Astrocyte (in vitro differentiated cells and primary cell): Measurements from ENCODE around the gene CALR3. TPM values are rescaled to one million over a fixed set of nuclear protein-coding genes. Genes with fewer than 3 reads are reported as not detected.

Experiments
- DNase-seq: peaks from one replicate; pipeline ENCODE4 v3.0.0-alpha.2; 2010; ENCODE audit warnings: low read depth
- FAIRE-seq: peaks from 2 replicates; lab custom pipeline; 2011; peaks lifted over from hg19 to GRCh38; lab: Jason Lieb, UNC
- H2AFZ ChIP-seq: 2 replicates; pipeline ENCODE4 v1.6.0; 2012; ENCODE audit warnings: low read depth, low read length, inconsistent platforms
- H3K27ac ChIP-seq: 2 replicates; pipeline ENCODE4 v1.5.1; 2011; ENCODE audit warnings: low read depth, low read length, inconsistent platforms
- H3K27me3 ChIP-seq: 2 replicates; pipeline ENCODE4 v1.6.0; 2011; ENCODE audit warnings: low read length, inconsistent platforms; ENCODE audit not compliant: insufficient read depth
- H3K36me3 ChIP-seq: 2 replicates; pipeline ENCODE4 v1.5.1; 2011; ENCODE audit warnings: low read length, inconsistent platforms; ENCODE audit not compliant: insufficient read depth
- H3K4me1 ChIP-seq: 2 replicates; pipeline ENCODE4 v1.5.1; 2011; ENCODE audit warnings: low read length, inconsistent platforms; ENCODE audit not compliant: insufficient read depth
- H3K4me2 ChIP-seq: 2 replicates; pipeline ENCODE4 v1.6.0; 2012; ENCODE audit warnings: low read length, inconsistent platforms
- H3K4me3 ChIP-seq: 2 replicates; pipeline ENCODE4 v1.5.1; 2011; ENCODE audit warnings: low read depth, mild to moderate bottlenecking, low read length, inconsistent platforms; ENCODE audit not compliant: insufficient read depth
- H3K79me2 ChIP-seq: 2 replicates; pipeline ENCODE4 v1.6.0; 2012; ENCODE audit warnings: mild to moderate bottlenecking, low read length, inconsistent platforms; ENCODE audit not compliant: insufficient read depth
- H3K9ac ChIP-seq: 2 replicates; pipeline ENCODE4 v1.6.0; 2012; ENCODE audit warnings: mild to moderate bottlenecking, low read length, inconsistent platforms
- H3K9me3 ChIP-seq: 2 replicates; pipeline ENCODE4 v1.5.1; 2012; ENCODE audit warnings: low read depth, mild to moderate bottlenecking, low read length, inconsistent platforms; ENCODE audit not compliant: insufficient read depth
- H4K20me1 ChIP-seq: 2 replicates; pipeline ENCODE4 v1.6.0; 2012; ENCODE audit warnings: low read length, inconsistent platforms; ENCODE audit not compliant: insufficient read depth
- H3K27ac Mint-ChIP-seq: one replicate; pipeline ENCODE4 v1.8.0; 2021; ENCODE audit warnings: mild to moderate bottlenecking, mixed read lengths; ENCODE audit not compliant: unreplicated experiment
- H3K27me3 Mint-ChIP-seq: one replicate; pipeline ENCODE4 v1.8.0; 2021; ENCODE audit warnings: low read depth, mixed read lengths; ENCODE audit not compliant: unreplicated experiment
- H3K36me3 Mint-ChIP-seq: one replicate; pipeline ENCODE4 v1.8.0; 2021; ENCODE audit warnings: low read depth, mixed read lengths; ENCODE audit not compliant: unreplicated experiment
- H3K4me1 Mint-ChIP-seq: one replicate; pipeline ENCODE4 v1.8.0; 2021; ENCODE audit warnings: low read depth, mixed read lengths; ENCODE audit not compliant: unreplicated experiment
- H3K4me3 Mint-ChIP-seq: one replicate; pipeline ENCODE4 v1.8.0; 2021; ENCODE audit warnings: mild to moderate bottlenecking, moderate library complexity, mixed read lengths; ENCODE audit not compliant: unreplicated experiment
- H3K9me3 Mint-ChIP-seq: one replicate; pipeline ENCODE4 v1.8.0; 2021; ENCODE audit warnings: mild to moderate bottlenecking, mixed read lengths; ENCODE audit not compliant: unreplicated experiment
- CTCF ChIP-seq: IDR thresholded peaks from 2 replicates; pipeline ENCODE4 v1.5.1; 2011; ENCODE audit warnings: low read depth, mild to moderate bottlenecking, inconsistent platforms, low read length, moderate library complexity; ENCODE audit not compliant: insufficient read depth
- EZH2 ChIP-seq: IDR thresholded peaks from 2 replicates; pipeline ENCODE4 v1.6.1; 2012; ENCODE audit warnings: mild to moderate bottlenecking, low read length, inconsistent platforms; ENCODE audit not compliant: insufficient read depth
- total RNA-seq: library from RNA; stranded (reverse); gene quantifications from 2 replicates; pipeline ENCODE4 v1.2.1, GENCODE V29; 2021

The CALR3 gene
- total RNA-seq, 1 donor from 2014 or later = not detected

GRCh38 chr19:16462757-16463250 is 33.2 kb downstream of the CALR3 start:
- DNase-seq (peak; percentile 18), FAIRE-seq (no peak)
- no peak overlapping the region for H3K27ac ChIP-seq
- no peaks in the 10 kb centered on the region for H3K36me3 ChIP-seq
- H3K4me2 ChIP-seq = no peak overlapping the region
- H3K27ac Mint-ChIP-seq = peak overlapping the region; percentile 12
- peaks cover 21% of the 10 kb centered on the region for H3K4me1 ChIP-seq
- H3K79me2 ChIP-seq = peaks cover 96% of the 10 kb centered on the region
- TF ChIP-seq EZH2 = no peak
- no peak for TF ChIP-seq CTCF
- H3K4me3 Mint-ChIP-seq = no peak overlapping the region
- H2AFZ ChIP-seq = no peak overlapping the region
- H3K36me3 Mint-ChIP-seq = peaks cover 6% of the 10 kb centered on the region
- no peaks in the 10 kb centered on the region for H3K9me3 Mint-ChIP-seq
- no peaks in the 10 kb centered on the region for H3K27me3 Mint-ChIP-seq
- H3K9me3 ChIP-seq = no peaks in the 10 kb centered on the region
- peaks cover 28% of the 10 kb centered on the region for H3K4me1 Mint-ChIP-seq
- peaks cover 96% of the 10 kb centered on the region for H4K20me1 ChIP-seq
- H3K4me3 ChIP-seq = no peak overlapping the region
- no peaks in the 10 kb centered on the region for H3K27me3 ChIP-seq
- peak overlapping the region; percentile 14 for H3K9ac ChIP-seq

DNA sequence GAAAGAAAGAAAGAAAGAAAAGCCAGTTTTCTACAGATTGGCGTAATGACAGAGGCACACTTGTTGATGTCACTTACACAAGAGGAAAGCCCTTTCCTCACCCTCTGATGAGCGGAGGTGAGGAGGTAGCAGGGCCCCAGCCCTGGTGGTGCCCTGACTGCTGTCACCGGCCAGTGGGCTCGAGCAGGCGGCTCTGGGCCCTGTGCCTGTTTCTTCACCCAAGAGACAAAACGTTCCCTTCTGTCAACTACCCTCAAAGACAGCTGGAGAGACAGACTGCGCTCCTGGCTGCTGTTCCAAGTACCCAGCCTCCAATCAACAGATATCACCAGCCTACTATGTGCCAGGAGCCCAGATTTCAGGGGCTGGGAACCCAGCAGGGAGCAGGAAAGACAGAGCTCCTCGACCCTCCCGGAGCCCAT is 34.3 kb downstream of the CALR3 start:
- Histone ChIP-seq H3K9ac (no peak overlapping the region), H3K27me3 (no peaks in the 10 kb centered on the region), H4K20me1 (peaks cover 96% of the 10 kb centered on the region), H3K4me1 (peaks cover 32% of the 10 kb centered on the region), H3K9me3 (no peaks in the 10 kb centered on the region), H3K27ac (no peak overlapping the region), H3K79me2 (peaks cover 96% of the 10 kb centered on the region), H3K4me2 (no peak overlapping the region), H2AFZ (no peak overlapping the region), H3K36me3 (no peaks in the 10 kb centered on the region), H3K4me3 (no peak overlapping the region)
- no peak overlapping the region for H3K4me3 Mint-ChIP-seq
- H3K27me3 Mint-ChIP-seq = no peaks in the 10 kb centered on the region
- H3K4me1 Mint-ChIP-seq = peaks cover 39% of the 10 kb centered on the region
- TF ChIP-seq CTCF (no peak), EZH2 (no peak)
- H3K36me3 Mint-ChIP-seq = peaks cover 6% of the 10 kb centered on the region
- H3K27ac Mint-ChIP-seq = no peak overlapping the region
- FAIRE-seq (no peak), DNase-seq (no peak)
- H3K9me3 Mint-ChIP-seq = no peaks in the 10 kb centered on the region

- H3K36me3 ChIP-seq = no peaks in the 10 kb centered on the region
- Mint-ChIP-seq H3K27me3 (peaks cover 2% of the 10 kb centered on the region), H3K4me3 (no peak overlapping the region), H3K9me3 (no peaks in the 10 kb centered on the region), H3K36me3 (peaks cover 6% of the 10 kb centered on the region), H3K4me1 (peaks cover 45% of the 10 kb centered on the region), H3K27ac (no peak overlapping the region)
- no peak for FAIRE-seq
- no peak overlapping the region for H2AFZ ChIP-seq
- no peaks in the 10 kb centered on the region for H3K9me3 ChIP-seq
- no peak overlapping the region for H3K27ac ChIP-seq
- peaks cover 96% of the 10 kb centered on the region for H4K20me1 ChIP-seq
- H3K4me1 ChIP-seq = peaks cover 34% of the 10 kb centered on the region
- TF ChIP-seq CTCF = no peak
- no peak for TF ChIP-seq EZH2
- H3K9ac ChIP-seq = no peak overlapping the region
- peaks cover 97% of the 10 kb centered on the region for H3K79me2 ChIP-seq
- H3K4me2 ChIP-seq = no peak overlapping the region
- H3K27me3 ChIP-seq = no peaks in the 10 kb centered on the region
- DNase-seq = no peak
- H3K4me3 ChIP-seq = no peak overlapping the region
Observed at GRCh38 chr19:16460454-16460853, 35.5 kb downstream of the CALR3 start.
